Astrocyte (in vitro differentiated cells and primary cell): Measurements from ENCODE around the gene TOR1B. TPM values are rescaled to one million over a fixed set of nuclear protein-coding genes. Genes with fewer than 3 reads are reported as not detected.
"Not testable (repeated sequence)": the region's sequence is repeated elsewhere in the genome, so short reads cannot be mapped to it uniquely, and the experiment has no call there.

Source experiments
- DNase-seq: peaks from one replicate; pipeline ENCODE4 v3.0.0-alpha.2; 2010; ENCODE audit warnings: low read depth
- FAIRE-seq: peaks from 2 replicates; lab custom pipeline; 2011; peaks lifted over from hg19 to GRCh38; lab: Jason Lieb, UNC
- H2AFZ ChIP-seq: 2 replicates; pipeline ENCODE4 v1.6.0; 2012; ENCODE audit warnings: low read depth, low read length, inconsistent platforms
- H3K27ac ChIP-seq: 2 replicates; pipeline ENCODE4 v1.5.1; 2011; ENCODE audit warnings: low read depth, low read length, inconsistent platforms
- H3K27me3 ChIP-seq: 2 replicates; pipeline ENCODE4 v1.6.0; 2011; ENCODE audit warnings: low read length, inconsistent platforms; ENCODE audit not compliant: insufficient read depth
- H3K36me3 ChIP-seq: 2 replicates; pipeline ENCODE4 v1.5.1; 2011; ENCODE audit warnings: low read length, inconsistent platforms; ENCODE audit not compliant: insufficient read depth
- H3K4me1 ChIP-seq: 2 replicates; pipeline ENCODE4 v1.5.1; 2011; ENCODE audit warnings: low read length, inconsistent platforms; ENCODE audit not compliant: insufficient read depth
- H3K4me2 ChIP-seq: 2 replicates; pipeline ENCODE4 v1.6.0; 2012; ENCODE audit warnings: low read length, inconsistent platforms
- H3K4me3 ChIP-seq: 2 replicates; pipeline ENCODE4 v1.5.1; 2011; ENCODE audit warnings: low read depth, mild to moderate bottlenecking, low read length, inconsistent platforms; ENCODE audit not compliant: insufficient read depth
- H3K79me2 ChIP-seq: 2 replicates; pipeline ENCODE4 v1.6.0; 2012; ENCODE audit warnings: mild to moderate bottlenecking, low read length, inconsistent platforms; ENCODE audit not compliant: insufficient read depth
- H3K9ac ChIP-seq: 2 replicates; pipeline ENCODE4 v1.6.0; 2012; ENCODE audit warnings: mild to moderate bottlenecking, low read length, inconsistent platforms
- H3K9me3 ChIP-seq: 2 replicates; pipeline ENCODE4 v1.5.1; 2012; ENCODE audit warnings: low read depth, mild to moderate bottlenecking, low read length, inconsistent platforms; ENCODE audit not compliant: insufficient read depth
- H4K20me1 ChIP-seq: 2 replicates; pipeline ENCODE4 v1.6.0; 2012; ENCODE audit warnings: low read length, inconsistent platforms; ENCODE audit not compliant: insufficient read depth
- H3K27ac Mint-ChIP-seq: one replicate; pipeline ENCODE4 v1.8.0; 2021; ENCODE audit warnings: mild to moderate bottlenecking, mixed read lengths; ENCODE audit not compliant: unreplicated experiment
- H3K27me3 Mint-ChIP-seq: one replicate; pipeline ENCODE4 v1.8.0; 2021; ENCODE audit warnings: low read depth, mixed read lengths; ENCODE audit not compliant: unreplicated experiment
- H3K36me3 Mint-ChIP-seq: one replicate; pipeline ENCODE4 v1.8.0; 2021; ENCODE audit warnings: low read depth, mixed read lengths; ENCODE audit not compliant: unreplicated experiment
- H3K4me1 Mint-ChIP-seq: one replicate; pipeline ENCODE4 v1.8.0; 2021; ENCODE audit warnings: low read depth, mixed read lengths; ENCODE audit not compliant: unreplicated experiment
- H3K4me3 Mint-ChIP-seq: one replicate; pipeline ENCODE4 v1.8.0; 2021; ENCODE audit warnings: mild to moderate bottlenecking, moderate library complexity, mixed read lengths; ENCODE audit not compliant: unreplicated experiment
- H3K9me3 Mint-ChIP-seq: one replicate; pipeline ENCODE4 v1.8.0; 2021; ENCODE audit warnings: mild to moderate bottlenecking, mixed read lengths; ENCODE audit not compliant: unreplicated experiment
- EZH2 ChIP-seq: IDR thresholded peaks from 2 replicates; pipeline ENCODE4 v1.6.1; 2012; ENCODE audit warnings: mild to moderate bottlenecking, low read length, inconsistent platforms; ENCODE audit not compliant: insufficient read depth
- total RNA-seq: library from RNA; stranded (reverse); gene quantifications from 2 replicates; pipeline ENCODE4 v1.2.1, GENCODE V29; 2021
- TF ChIP-seq, protein P1 (sequence below): IDR thresholded peaks from 2 replicates; pipeline ENCODE4 v1.5.1; 2011; ENCODE audit warnings: low read depth, mild to moderate bottlenecking, inconsistent platforms, low read length, moderate library complexity; ENCODE audit not compliant: insufficient read depth

TOR1B gene
- total RNA-seq, 1 donor from 2014 or later, result 31.6 TPM

- no peak for FAIRE-seq
- Mint-ChIP-seq H3K36me3 (no peaks in the 10 kb centered on the region), H3K27me3 (peaks cover 20% of the 10 kb centered on the region), H3K4me3 (no peak overlapping the region), H3K4me1 (peaks cover 8% of the 10 kb centered on the region), H3K9me3 (no peaks in the 10 kb centered on the region), H3K27ac (no peak overlapping the region)
- Histone ChIP-seq H3K4me3 (no peak overlapping the region), H3K4me1 (peaks cover 17% of the 10 kb centered on the region), H3K9me3 (no peaks in the 10 kb centered on the region), H3K27me3 (peaks cover 14% of the 10 kb centered on the region), H2AFZ (no peak overlapping the region), H3K9ac (no peak overlapping the region), H3K36me3 (no peaks in the 10 kb centered on the region), H4K20me1 (no peaks in the 10 kb centered on the region), H3K4me2 (no peak overlapping the region), H3K79me2 (no peaks in the 10 kb centered on the region), H3K27ac (no peak overlapping the region)
- no peak for DNase-seq
- TF ChIP-seq EZH2, result no peak
- TF ChIP-seq, protein P1, sequence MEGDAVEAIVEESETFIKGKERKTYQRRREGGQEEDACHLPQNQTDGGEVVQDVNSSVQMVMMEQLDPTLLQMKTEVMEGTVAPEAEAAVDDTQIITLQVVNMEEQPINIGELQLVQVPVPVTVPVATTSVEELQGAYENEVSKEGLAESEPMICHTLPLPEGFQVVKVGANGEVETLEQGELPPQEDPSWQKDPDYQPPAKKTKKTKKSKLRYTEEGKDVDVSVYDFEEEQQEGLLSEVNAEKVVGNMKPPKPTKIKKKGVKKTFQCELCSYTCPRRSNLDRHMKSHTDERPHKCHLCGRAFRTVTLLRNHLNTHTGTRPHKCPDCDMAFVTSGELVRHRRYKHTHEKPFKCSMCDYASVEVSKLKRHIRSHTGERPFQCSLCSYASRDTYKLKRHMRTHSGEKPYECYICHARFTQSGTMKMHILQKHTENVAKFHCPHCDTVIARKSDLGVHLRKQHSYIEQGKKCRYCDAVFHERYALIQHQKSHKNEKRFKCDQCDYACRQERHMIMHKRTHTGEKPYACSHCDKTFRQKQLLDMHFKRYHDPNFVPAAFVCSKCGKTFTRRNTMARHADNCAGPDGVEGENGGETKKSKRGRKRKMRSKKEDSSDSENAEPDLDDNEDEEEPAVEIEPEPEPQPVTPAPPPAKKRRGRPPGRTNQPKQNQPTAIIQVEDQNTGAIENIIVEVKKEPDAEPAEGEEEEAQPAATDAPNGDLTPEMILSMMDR, result no peak
Observed at GRCh38 chr9:129781131-129781530, 21.9 kb upstream of the TOR1B start.

- Histone ChIP-seq H3K4me2 (no peak overlapping the region), H3K79me2 (no peaks in the 10 kb centered on the region), H3K27me3 (peaks cover 19% of the 10 kb centered on the region), H2AFZ (no peak overlapping the region), H3K4me1 (peaks cover 9% of the 10 kb centered on the region), H3K9me3 (no peaks in the 10 kb centered on the region), H3K9ac (no peak overlapping the region), H3K36me3 (no peaks in the 10 kb centered on the region), H4K20me1 (no peaks in the 10 kb centered on the region), H3K4me3 (no peak overlapping the region), H3K27ac (no peak overlapping the region)
- Mint-ChIP-seq H3K4me3 (no peak overlapping the region), H3K4me1 (peaks cover 6% of the 10 kb centered on the region), H3K9me3 (no peaks in the 10 kb centered on the region), H3K27ac (no peak overlapping the region), H3K27me3 (peaks cover 27% of the 10 kb centered on the region), H3K36me3 (peaks cover 2% of the 10 kb centered on the region)
- no peak for DNase-seq
- FAIRE-seq, result no peak
- TF ChIP-seq, protein P1, result no peak
Observed at GRCh38 chr9:129781981-129782380, 21.0 kb upstream of the TOR1B start.

GRCh38 chr9:129783516-129784361 is 19.2 kb upstream of the TOR1B start:
- H3K36me3 ChIP-seq, result no peaks in the 10 kb centered on the region
- no peak overlapping the region for H3K27ac ChIP-seq
- FAIRE-seq (peak; percentile 73), DNase-seq (peak; percentile 25)
- Mint-ChIP-seq H3K9me3 (no peaks in the 10 kb centered on the region), H3K4me1 (no peaks in the 10 kb centered on the region), H3K27me3 (peaks cover 36% of the 10 kb centered on the region), H3K27ac (peak overlapping the region; percentile 11), H3K36me3 (peaks cover 2% of the 10 kb centered on the region), H3K4me3 (no peak overlapping the region)
- TF ChIP-seq EZH2, result no peak
- TF ChIP-seq, protein P1, result peak; percentile 86
- no peaks in the 10 kb centered on the region for H4K20me1 ChIP-seq
- H3K4me3 ChIP-seq, result no peak overlapping the region
- no peaks in the 10 kb centered on the region for H3K79me2 ChIP-seq
- H3K9ac ChIP-seq, result no peak overlapping the region
- H3K27me3 ChIP-seq, result peaks cover 30% of the 10 kb centered on the region
- no peak overlapping the region for H3K4me2 ChIP-seq
- H3K9me3 ChIP-seq, result no peaks in the 10 kb centered on the region
- no peak overlapping the region for H2AFZ ChIP-seq
- H3K4me1 ChIP-seq, result no peaks in the 10 kb centered on the region

DNA sequence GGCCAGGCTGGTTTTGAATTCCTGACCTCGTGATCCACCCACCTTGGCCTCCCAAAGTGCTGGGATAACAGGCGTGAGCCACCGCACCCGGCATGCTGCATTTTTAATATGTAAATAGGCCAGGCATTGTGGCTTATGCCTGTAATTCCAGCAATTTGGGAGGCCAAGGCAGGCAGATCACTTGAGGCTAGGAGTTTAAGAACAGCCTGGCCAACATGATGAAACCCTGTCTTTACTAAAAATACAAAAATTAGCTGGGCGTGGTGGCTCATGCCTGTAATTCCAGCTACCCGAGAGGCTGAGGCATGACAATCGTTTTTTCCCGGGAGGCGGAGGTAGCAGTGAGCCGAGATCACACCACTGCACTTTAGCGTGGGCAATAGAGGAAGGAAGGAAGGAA is 18.0 kb upstream of the TOR1B start:
- H3K4me3 Mint-ChIP-seq, H3K27ac Mint-ChIP-seq, FAIRE-seq, H3K4me1 ChIP-seq, H3K9me3 ChIP-seq, H3K4me3 ChIP-seq, H3K79me2 ChIP-seq, H3K27ac ChIP-seq, H2AFZ ChIP-seq, H3K9me3 Mint-ChIP-seq, H3K4me2 ChIP-seq, H3K4me1 Mint-ChIP-seq, H4K20me1 ChIP-seq, DNase-seq, H3K36me3 Mint-ChIP-seq, H3K36me3 ChIP-seq, H3K9ac ChIP-seq: not testable (repeated sequence)
- peaks cover 43% of the 10 kb centered on the region for H3K27me3 Mint-ChIP-seq
- peaks cover 31% of the 10 kb centered on the region for H3K27me3 ChIP-seq
